H1 (cell line): ENCODE data around the gene KRT3. TPM values are rescaled to one million over a fixed set of nuclear protein-coding genes. Genes with fewer than 3 reads are reported as not detected.
"Not testable (repeated sequence)": the region's sequence is repeated elsewhere in the genome, so short reads cannot be mapped to it uniquely, and the experiment has no call there.

ENCODE experiments used
- CTCF ChIA-PET: fragments of 300-600 bp; sonication (Branson Sonifier 250); formaldehyde crosslinking; loops from one replicate; lab custom pipeline; 2021; ENCODE audit not compliant: partially characterized antibody; lab: Charles Lee
- POLR2A ChIA-PET: fragments of 300-600 bp; sonication (Branson Sonifier 250); formaldehyde crosslinking; loops from one replicate; lab custom pipeline; 2021; ENCODE audit warnings: inconsistent platforms; ENCODE audit not compliant: partially characterized antibody; lab: Charles Lee
- DNase-seq, 2 experiments: peaks; one replicate each; pipeline versions ENCODE4 v3.0.0 to v3.0.0-alpha.2; 2010 to 2022; ENCODE audit warnings: low spot score in 2 of 2, low read depth in 1 of 2, mixed read lengths in 1 of 2
- FAIRE-seq: peaks from 2 replicates; lab custom pipeline; 2011; peaks lifted over from hg19 to GRCh38; lab: Jason Lieb, UNC
- H2AFZ ChIP-seq: 2 replicates; pipeline ENCODE4 v1.8.1; 2012; ENCODE audit warnings: low read length, inconsistent platforms
- H2AK5ac ChIP-seq: 2 replicates; pipeline ENCODE4 v1.6.1; 2013; ENCODE audit warnings: low read depth, low read length
- H2BK120ac ChIP-seq: replicated peaks from 2 replicates; pipeline ENCODE3; 2013; ENCODE audit warnings: low read depth, low read length, inconsistent platforms
- H2BK12ac ChIP-seq: 2 replicates; pipeline ENCODE4 v1.6.1; 2013; ENCODE audit warnings: low read depth, low read length
- H2BK15ac ChIP-seq: 2 replicates; pipeline ENCODE4 v1.6.1; 2013; ENCODE audit warnings: low read length
- H2BK20ac ChIP-seq: 2 replicates; pipeline ENCODE4 v1.6.1; 2013; ENCODE audit warnings: low read length
- H2BK5ac ChIP-seq: 2 replicates; pipeline ENCODE4 v1.6.1; 2013; ENCODE audit warnings: low read depth, low read length
- H3K14ac ChIP-seq: 2 replicates; pipeline ENCODE4 v1.6.1; 2013; ENCODE audit warnings: inconsistent platforms; ENCODE audit not compliant: insufficient read length
- H3K18ac ChIP-seq: 2 replicates; pipeline ENCODE4 v1.6.1; 2013; ENCODE audit warnings: low read length; ENCODE audit errors: extremely low read depth
- H3K23ac ChIP-seq: 2 replicates; pipeline ENCODE4 v1.6.1; 2013; ENCODE audit warnings: inconsistent platforms; ENCODE audit not compliant: insufficient read length
- H3K23me2 ChIP-seq: 2 replicates; pipeline ENCODE4 v1.6.1; 2013; ENCODE audit warnings: low read depth, low read length
- H3K27ac ChIP-seq: 2 replicates; pipeline ENCODE4 v1.6.1; 2011; ENCODE audit warnings: low read depth, low read length, inconsistent platforms
- H3K27me3 ChIP-seq, 4 experiments: replicated peaks in 1 of 4; 1 replicate in 1 of 4; 2 replicates in 3 of 4; pipeline versions ENCODE4 v1.6.1 to v1.8.1; 2011 to 2013; ENCODE audit warnings: low read length in 3 of 4, mild to moderate bottlenecking in 3 of 4, inconsistent platforms in 2 of 4, mixed read lengths in 2 of 4, moderate library complexity in 1 of 4; ENCODE audit not compliant: control insufficient read depth in 3 of 4, insufficient read depth in 3 of 4; ENCODE audit errors: extremely low read depth in 1 of 4
- H3K36me3 ChIP-seq, 4 experiments: 2 replicates each; pipeline versions ENCODE4 v1.6.1 to v1.8.1; 2011 to 2013; ENCODE audit warnings: mild to moderate bottlenecking in 4 of 4, low read length in 3 of 4, moderate library complexity in 2 of 4, control low read depth in 1 of 4, inconsistent platforms in 1 of 4; ENCODE audit not compliant: insufficient read depth in 4 of 4, control insufficient read depth in 2 of 4
- H3K4ac ChIP-seq: replicated peaks from 2 replicates; pipeline ENCODE3; 2013; ENCODE audit warnings: low read length, low read depth, mixed read lengths, inconsistent platforms; ENCODE audit not compliant: insufficient read length
- H3K4me1 ChIP-seq, 4 experiments: replicated peaks in 1 of 4; 1 replicate in 1 of 4; 2 replicates in 3 of 4; pipeline versions ENCODE4 v1.6.1 to v1.8.1; 2011 to 2013; ENCODE audit warnings: low read length in 3 of 4, inconsistent platforms in 2 of 4, mixed read lengths in 1 of 4; ENCODE audit not compliant: insufficient read depth in 4 of 4, control insufficient read depth in 3 of 4
- H3K4me2 ChIP-seq, 2 experiments: 2 replicates each; pipeline versions ENCODE4 v1.6.1 to v1.8.1; 2011 to 2013; ENCODE audit warnings: low read depth in 2 of 2, low read length in 2 of 2, control low read depth in 1 of 2, inconsistent platforms in 1 of 2, mild to moderate bottlenecking in 1 of 2; ENCODE audit not compliant: insufficient read depth in 1 of 2
- H3K4me3 ChIP-seq, 4 experiments: fragments of 200-600, 300-600 bp in 1 of 4; sonication (generic), shearing (Covaris generic), sonication (Bioruptor Twin) in 1 of 4; 2 replicates each; pipeline versions ENCODE4 v1.5.1 to v1.8.1; 2011 to 2016; ENCODE audit warnings: low read length in 4 of 4, low read depth in 3 of 4, control low read depth in 2 of 4, inconsistent platforms in 2 of 4, mild to moderate bottlenecking in 2 of 4, mixed read lengths in 1 of 4, moderate library complexity in 1 of 4; ENCODE audit not compliant: insufficient read depth in 2 of 4; ENCODE audit errors: extremely low read depth in 1 of 4
- H3K56ac ChIP-seq: replicated peaks from 2 replicates; pipeline ENCODE3; 2013; ENCODE audit warnings: low read depth, mild to moderate bottlenecking, mixed read lengths, low read length, inconsistent platforms; ENCODE audit not compliant: insufficient read length
- H3K79me1 ChIP-seq: 2 replicates; pipeline ENCODE4 v1.6.1; 2013; ENCODE audit warnings: low read depth, low read length, control low read depth
- H3K79me2 ChIP-seq, 2 experiments: 2 replicates each; pipeline versions ENCODE4 v1.6.1 to v1.8.1; 2012 to 2013; ENCODE audit warnings: low read length in 2 of 2, mild to moderate bottlenecking in 2 of 2, inconsistent platforms in 1 of 2; ENCODE audit not compliant: insufficient read depth in 2 of 2, control insufficient read depth in 1 of 2
- H3K9ac ChIP-seq, 4 experiments: replicated peaks in 1 of 4; 1 replicate in 1 of 4; 2 replicates in 3 of 4; pipeline versions ENCODE4 v1.6.1 to v1.8.1; 2011 to 2013; ENCODE audit warnings: low read depth in 3 of 4, low read length in 3 of 4, control low read depth in 2 of 4, mild to moderate bottlenecking in 2 of 4, moderate library complexity in 2 of 4, inconsistent platforms in 1 of 4; ENCODE audit errors: extremely low read depth in 1 of 4
- H3K9me3 ChIP-seq, 2 experiments: 2 replicates each; pipeline versions ENCODE4 v1.6.1 to v1.8.1; 2012 to 2013; ENCODE audit warnings: mild to moderate bottlenecking in 2 of 2, moderate library complexity in 2 of 2, control low read depth in 1 of 2, inconsistent platforms in 1 of 2, low read depth in 1 of 2, low read length in 1 of 2, mixed read lengths in 1 of 2; ENCODE audit not compliant: insufficient read depth in 2 of 2
- H4K20me1 ChIP-seq, 2 experiments: replicated peaks in 1 of 2; 2 replicates each; pipeline versions ENCODE3 to v1.8.1; 2011 to 2013; ENCODE audit warnings: inconsistent platforms in 2 of 2, low read length in 2 of 2, mild to moderate bottlenecking in 1 of 2; ENCODE audit not compliant: insufficient read depth in 2 of 2, control insufficient read depth in 1 of 2
- H4K5ac ChIP-seq: 2 replicates; pipeline ENCODE4 v1.6.1; 2013; ENCODE audit warnings: low read length, low read depth, mixed read lengths, inconsistent platforms; ENCODE audit not compliant: insufficient read length
- H4K8ac ChIP-seq: 2 replicates; pipeline ENCODE4 v1.8.0; 2013; ENCODE audit warnings: mild to moderate bottlenecking, moderate library complexity, low read length, inconsistent platforms; ENCODE audit not compliant: insufficient read depth; ENCODE audit errors: extremely low read depth
- H4K91ac ChIP-seq: replicated peaks from 2 replicates; pipeline ENCODE3; 2013; ENCODE audit warnings: low read length, mixed read lengths, inconsistent platforms; ENCODE audit not compliant: insufficient read length
- CTBP2 ChIP-seq: IDR thresholded peaks from 2 replicates; pipeline ENCODE4 v1.7.0; 2011; ENCODE audit warnings: borderline replicate concordance, mild to moderate bottlenecking, moderate library complexity, mixed read lengths, low read length; ENCODE audit not compliant: insufficient read depth, insufficient read length
- GTF2F1 ChIP-seq: IDR thresholded peaks from 2 replicates; pipeline ENCODE4 v1.6.1; 2012; ENCODE audit warnings: low read depth, low read length, improper control_type of control experiment, borderline replicate concordance
- POLR2A ChIP-seq, 2 experiments: IDR thresholded peaks; 1 replicate in 1 of 2; 2 replicates in 1 of 2; pipeline ENCODE4 v1.6.1; 2011; ENCODE audit warnings: low read depth in 2 of 2, low read length in 2 of 2, mild to moderate bottlenecking in 2 of 2; ENCODE audit errors: control extremely low read depth in 1 of 2
- RXRA ChIP-seq: IDR thresholded peaks from 2 replicates; pipeline ENCODE4 v1.6.1; 2011; ENCODE audit warnings: low read depth, mild to moderate bottlenecking, low read length, moderate library complexity; ENCODE audit not compliant: insufficient read depth
- SIRT6 ChIP-seq: IDR thresholded peaks from one replicate; pipeline ENCODE4 v1.7.1; 2012; ENCODE audit warnings: low read length, inconsistent platforms
- SIX5 ChIP-seq: IDR thresholded peaks from 2 replicates; pipeline ENCODE4 v1.6.1; 2011; ENCODE audit warnings: mild to moderate bottlenecking, low read depth, low read length
- SRF ChIP-seq: IDR thresholded peaks from 2 replicates; pipeline ENCODE4 v1.6.1; 2011; ENCODE audit warnings: mild to moderate bottlenecking, low read depth, low read length, moderate library complexity
- TAF7 ChIP-seq: optimal IDR thresholded peaks from 2 replicates; pipeline ENCODE3; 2011; ENCODE audit warnings: low read depth, mild to moderate bottlenecking, inconsistent platforms, low read length, moderate library complexity, borderline replicate concordance
- TEAD4 ChIP-seq: IDR thresholded peaks from 2 replicates; pipeline ENCODE4 v1.6.1; 2012; ENCODE audit warnings: low read depth, low read length, inconsistent platforms, mixed read lengths
- ZNF274 ChIP-seq: IDR thresholded peaks from 2 replicates; pipeline ENCODE4 v1.7.0; 2012; ENCODE audit warnings: low read length, borderline replicate concordance; ENCODE audit errors: extremely low read depth
- WGBS, 2 experiments: shearing (Covaris generic) in 1 of 2; methylation state at CpG; one replicate each; pipeline versions ENCODE4 v1.1.6 to v1.1.7; 2013 to 2015; ENCODE audit warnings: low lambda C conversion rate in 2 of 2, mixed read lengths in 2 of 2, inconsistent platforms in 1 of 2, low coverage in 1 of 2, missing lambda C conversion rate in 1 of 2; ENCODE audit not compliant: insufficient replicate concordance in 2 of 2, insufficient coverage in 1 of 2, insufficient read length in 1 of 2; ENCODE audit errors: extremely low coverage in 1 of 2, missing lambda C conversion rate in 1 of 2; 5-methylcytosine and 5-hydroxymethylcytosine counted together
- polyA plus RNA-seq, 7 experiments: library from polyadenylated mRNA; depleted of rRNA in 3 of 7; stranded (reverse) in 5 of 7; unstranded in 2 of 7; fragments of >200 nt in 5 of 7; fragments of 200-250 nt in 2 of 7; gene quantifications; 1 replicate in 5 of 7; 2 replicates in 1 of 7; 4 replicates in 1 of 7; pipeline versions ENCODE4 v1.2.1 to v1.2.3, GENCODE V29; 2011 to 2013; ENCODE audit warnings: missing spikeins in 2 of 7, mixed read lengths in 2 of 7
- total RNA-seq: library from RNA; stranded (reverse); fragmentation: NEBNext Ultra II Directional; extraction: Animal tissue kit (Norgen Biotek cat#: 25700); gene quantifications from 2 replicates; pipeline ENCODE4 v1.2.1, GENCODE V29; 2021

Gene KRT3
- total and polyA plus RNA-seq, 2 of the 8 experiments (the other 6 are each of a cell fraction or from before 2014, with no cell fraction given): not detected

DNA sequence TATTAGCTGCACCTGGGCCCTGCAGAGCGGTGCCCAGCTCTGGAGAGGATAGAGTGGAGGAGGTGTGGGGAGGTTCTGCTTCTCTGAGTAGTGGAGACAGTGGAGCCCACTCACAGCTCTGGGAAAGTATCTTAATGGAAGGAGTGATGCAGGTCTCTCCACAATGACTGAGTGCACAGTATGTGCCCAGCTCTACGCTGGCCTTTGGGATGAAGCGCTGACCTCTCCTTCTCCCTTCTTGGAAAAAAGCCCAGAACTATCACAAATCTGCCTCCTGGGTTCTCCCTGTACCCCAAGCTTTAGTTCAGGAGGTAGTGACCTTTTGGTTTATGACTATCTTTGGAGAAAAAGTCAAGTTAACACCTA is 495 bp upstream of the KRT3 start (continued):
- no peak for TF ChIP-seq CTBP2
- no peak for TF ChIP-seq TAF7
- TF ChIP-seq GTF2F1: no peak
- TF ChIP-seq SIRT6: no peak
- TF ChIP-seq TEAD4: no peak
- TF ChIP-seq ZNF274: no peak
- no peak for TF ChIP-seq SIX5
- no peak for TF ChIP-seq RXRA
- no peak for TF ChIP-seq SRF
- no peak for TF ChIP-seq POLR2A (IDR thresholded peaks at IDR 0.05; ENCODE audit: control extremely low read depth in 1 of 2, low read depth in 2 of 2, low read length in 2 of 2)

GRCh38 chr12:52795332-52795674 is 614 bp downstream of the KRT3 start:
- H4K5ac ChIP-seq, H2BK15ac ChIP-seq, H4K91ac ChIP-seq, H3K4me2 ChIP-seq, H2BK5ac ChIP-seq, H3K14ac ChIP-seq, H3K9me3 ChIP-seq, H2AFZ ChIP-seq, H3K23me2 ChIP-seq, H3K79me2 ChIP-seq, FAIRE-seq, H3K36me3 ChIP-seq, H3K18ac ChIP-seq, DNase-seq, H3K27me3 ChIP-seq, H3K56ac ChIP-seq, H3K4me1 ChIP-seq, H3K79me1 ChIP-seq, H3K23ac ChIP-seq, H3K4ac ChIP-seq, H2AK5ac ChIP-seq, H2BK120ac ChIP-seq, H3K9ac ChIP-seq, H3K4me3 ChIP-seq, H2BK20ac ChIP-seq, H2BK12ac ChIP-seq, H4K20me1 ChIP-seq, H3K27ac ChIP-seq, H4K8ac ChIP-seq: not testable (repeated sequence)
- POLR2A ChIA-PET: interaction anchor here (1.2 kb wide), 1 partner anchor 31 kb away, joined by 3 read pairs; no protein-coding TSS in a partner anchor
- CTCF ChIA-PET: interaction anchor here (1.3 to 2.1 kb wide), 4 partner anchors 75 to 400 kb away, joined by 3 to 7 read pairs (median 4); no protein-coding TSS in a partner anchor
- WGBS, 2 experiments: 87% methylated on average over 2 of the region's 2 CpGs; no CpG with 5 or more reads in 1 of the 2 experiments
